CMK (cell line): Measurements from ENCODE around the gene SLX9.

ENCODE experiments used
- DNase-seq: peaks from one replicate; pipeline ENCODE4 v3.0.0-alpha.2; 2010; ENCODE audit warnings: low read depth

The SLX9 gene

GRCh38 chr21:44947930-44948331 lies 8.1 kb downstream of the SLX9 start:
- DNase-seq: no peak

GRCh38 chr21:44948426-44949120 lies 8.7 kb downstream of the SLX9 start:
- no peak for DNase-seq

GRCh38 chr21:44949161-44949778 lies 9.4 kb downstream of the SLX9 start:
- no peak for DNase-seq

- DNase-seq: peak; percentile 55
Measured at GRCh38 chr21:44949779-44950198, 10.0 kb downstream of the SLX9 start.

- no peak for DNase-seq
Measured at GRCh38 chr21:44950351-44950750, 10.5 kb downstream of the SLX9 start.

- no peak for DNase-seq
Measured at GRCh38 chr21:44951186-44951915, 11.5 kb downstream of the SLX9 start.

- no peak for DNase-seq
Measured at GRCh38 chr21:44952116-44952928, 12.5 kb downstream of the SLX9 start.

GRCh38 chr21:44952929-44953627 lies 13.2 kb downstream of the SLX9 start:
- no peak for DNase-seq

- DNase-seq: no peak
Measured at GRCh38 chr21:44953628-44954021, 13.8 kb downstream of the SLX9 start.

- no peak for DNase-seq
Measured at GRCh38 chr21:44954281-44954771, 14.5 kb downstream of the SLX9 start.

GRCh38 chr21:44955141-44955797 lies 15.4 kb downstream of the SLX9 start:
- DNase-seq: no peak

GRCh38 chr21:44955798-44956175 lies 16.0 kb downstream of the SLX9 start:
- DNase-seq: no peak

- DNase-seq: no peak
Measured at GRCh38 chr21:44956356-44957046, 16.7 kb downstream of the SLX9 start.

GRCh38 chr21:44957047-44957831 lies 17.4 kb downstream of the SLX9 start:
- no peak for DNase-seq

GRCh38 chr21:44957901-44958451 lies 18.1 kb downstream of the SLX9 start:
- no peak for DNase-seq

GRCh38 chr21:44958471-44959191 lies 18.8 kb downstream of the SLX9 start:
- no peak for DNase-seq

GRCh38 chr21:44959376-44960091 lies 19.7 kb downstream of the SLX9 start:
- DNase-seq: no peak
